ENCODE results near the gene MCC.

The MCC gene

GRCh38 chr5:113271015-113271414 lies 217.2 kb downstream of the MCC start:
- no peak for DNase-seq (ENCODE audit: low read depth)

GRCh38 chr5:113270086-113270485 lies 218.2 kb downstream of the MCC start:
- no peak for DNase-seq (ENCODE audit: low read depth)

- DNase-seq (ENCODE audit: low read depth) = no peak
These were observed 218.9 kb downstream of the MCC start for GRCh38 chr5:113269023-113269997.

GRCh38 chr5:113268232-113268631 lies 220.0 kb downstream of the MCC start:
- no peak for DNase-seq (ENCODE audit: low read depth)

- DNase-seq (ENCODE audit: low read depth) = no peak
These were observed 220.8 kb downstream of the MCC start for GRCh38 chr5:113267361-113267900.

GRCh38 chr5:113266913-113267227 lies 221.4 kb downstream of the MCC start:
- DNase-seq (ENCODE audit: low read depth) = no peak

- DNase-seq (ENCODE audit: low read depth) = no peak
These were observed 221.9 kb downstream of the MCC start for GRCh38 chr5:113266227-113266912.

- no peak for DNase-seq (ENCODE audit: low read depth)
These were observed 223.1 kb downstream of the MCC start for GRCh38 chr5:113265190-113265589.

- DNase-seq (ENCODE audit: low read depth) = no peak
These were observed 224.2 kb downstream of the MCC start for GRCh38 chr5:113264046-113264445.

- no peak for DNase-seq (ENCODE audit: low read depth)
These were observed 224.7 kb downstream of the MCC start for GRCh38 chr5:113263545-113263944.

- DNase-seq (ENCODE audit: low read depth) = no peak
These were observed 225.6 kb downstream of the MCC start for GRCh38 chr5:113262674-113263073.

GRCh38 chr5:113259034-113259433 lies 229.2 kb downstream of the MCC start:
- no peak for DNase-seq (ENCODE audit: low read depth)

GRCh38 chr5:113257545-113257944 lies 230.7 kb downstream of the MCC start:
- no peak for DNase-seq (ENCODE audit: low read depth)

GRCh38 chr5:113256671-113257452 lies 231.4 kb downstream of the MCC start:
- DNase-seq (ENCODE audit: low read depth) = no peak

GRCh38 chr5:113255579-113256386 lies 232.5 kb downstream of the MCC start:
- no peak for DNase-seq (ENCODE audit: low read depth)

GRCh38 chr5:113255105-113255504 lies 233.1 kb downstream of the MCC start:
- no peak for DNase-seq (ENCODE audit: low read depth)

GRCh38 chr5:113253037-113253436 lies 235.2 kb downstream of the MCC start:
- DNase-seq (ENCODE audit: low read depth) = no peak

- no peak for DNase-seq (ENCODE audit: low read depth)
These were observed 236.2 kb downstream of the MCC start for GRCh38 chr5:113252066-113252465.

GRCh38 chr5:113250341-113250953 lies 237.8 kb downstream of the MCC start:
- DNase-seq (ENCODE audit: low read depth) = no peak

GRCh38 chr5:113249206-113249605 lies 239.0 kb downstream of the MCC start:
- DNase-seq (ENCODE audit: low read depth) = no peak

- no peak for DNase-seq (ENCODE audit: low read depth)
These were observed 241.8 kb downstream of the MCC start for GRCh38 chr5:113246361-113246870.

Measured in stimulated activated CD8-positive, alpha-beta memory T cell treated with anti-CD3 and anti-CD28 coated beads, Interleukin-7, amount 100 ng/mL, for 24 hours (primary cell).